Endothelial cell of umbilical vein (primary cell): ENCODE measurements around the gene TIMM23B. TPM values are rescaled to one million over a fixed set of nuclear protein-coding genes. Genes with fewer than 3 reads are reported as not detected.
"Not testable (repeated sequence)": the region's sequence is repeated elsewhere in the genome, so short reads cannot be mapped to it uniquely, and the experiment has no call there.

ENCODE experiments used
- BruUV-seq: library from RNA; stranded (reverse); fragments of 400-500 nt; replicated peaks from 2 replicates; lab custom pipeline; 2021; lab: Mats Ljungman, UMichigan
- CTCF ChIA-PET: fragments of 300-600, 350-600 bp; sonication (Branson Sonifier 250); formaldehyde crosslinking; loops from one replicate; lab custom pipeline; 2021; ENCODE audit warnings: antibody characterized with exemption, inconsistent platforms; lab: Charles Lee
- POLR2A ChIA-PET: fragments of 300-600, 350-600 bp; sonication (Branson Sonifier 250); formaldehyde crosslinking; loops from one replicate; lab custom pipeline; 2021; ENCODE audit warnings: antibody characterized with exemption, inconsistent platforms; lab: Charles Lee
- DNase-seq: peaks from one replicate; pipeline ENCODE4 v3.0.0-alpha.2; 2011; ENCODE audit warnings: low read depth, low spot score
- FAIRE-seq: peaks from 2 replicates; lab custom pipeline; 2011; peaks lifted over from hg19 to GRCh38; lab: Jason Lieb, UNC
- H2AFZ ChIP-seq: 2 replicates; pipeline ENCODE4 v1.6.0; 2012; ENCODE audit warnings: low read depth, low read length, control low read depth, inconsistent platforms
- H3K27ac ChIP-seq: 2 replicates; pipeline ENCODE4 v1.5.1; 2011; ENCODE audit warnings: low read depth, mild to moderate bottlenecking, control low read depth, low read length, moderate library complexity; ENCODE audit not compliant: insufficient read depth
- H3K27me3 ChIP-seq, 2 experiments: 2 replicates each; pipeline versions ENCODE4 v1.6.0 to v1.6.1; 2011; ENCODE audit warnings: low read length in 2 of 2, mixed read lengths in 1 of 2; ENCODE audit not compliant: control insufficient read depth in 2 of 2, insufficient read depth in 2 of 2
- H3K36me3 ChIP-seq, 2 experiments: 2 replicates in 1 of 2; 3 replicates in 1 of 2; pipeline ENCODE4 v1.5.1; 2011; ENCODE audit warnings: low read length in 2 of 2, mild to moderate bottlenecking in 1 of 2, moderate library complexity in 1 of 2; ENCODE audit not compliant: control insufficient read depth in 2 of 2, insufficient read depth in 2 of 2; ENCODE audit errors: extremely low read depth in 1 of 2
- H3K4me1 ChIP-seq: 3 replicates; pipeline ENCODE4 v1.5.1; 2011; ENCODE audit warnings: mild to moderate bottlenecking, low read length; ENCODE audit not compliant: control insufficient read depth, insufficient read depth; ENCODE audit errors: extremely low read depth
- H3K4me2 ChIP-seq: 2 replicates; pipeline ENCODE4 v1.6.1; 2011; ENCODE audit warnings: low read length, control low read depth, mixed read lengths; ENCODE audit not compliant: insufficient read depth
- H3K4me3 ChIP-seq, 3 experiments: fragments of 200-600 bp in 1 of 3; sonication (generic), shearing (Covaris generic) in 1 of 3; replicated peaks in 1 of 3; 2 replicates each; pipeline ENCODE4 v1.5.1; 2011 to 2016; ENCODE audit warnings: control low read depth in 3 of 3, low read length in 3 of 3, mild to moderate bottlenecking in 2 of 3, inconsistent platforms in 1 of 3, low read depth in 1 of 3, moderate library complexity in 1 of 3; ENCODE audit not compliant: insufficient read depth in 1 of 3
- H3K79me2 ChIP-seq: 2 replicates; pipeline ENCODE4 v1.6.0; 2012; ENCODE audit warnings: low read length, inconsistent platforms; ENCODE audit not compliant: control insufficient read depth, insufficient read depth
- H3K9ac ChIP-seq: replicated peaks from 2 replicates; pipeline ENCODE3; 2011; ENCODE audit warnings: low read length, control low read depth; ENCODE audit not compliant: insufficient read depth; ENCODE audit errors: extremely low read depth
- H3K9me1 ChIP-seq: replicated peaks from 3 replicates; pipeline ENCODE4 v1.6.0; 2011; ENCODE audit warnings: mild to moderate bottlenecking, low read length; ENCODE audit not compliant: control insufficient read depth, insufficient read depth; ENCODE audit errors: extremely low read depth
- H3K9me3 ChIP-seq: replicated peaks from 2 replicates; pipeline ENCODE4 v1.5.1; 2012; ENCODE audit warnings: low read length, inconsistent platforms; ENCODE audit not compliant: control insufficient read depth, insufficient read depth
- H4K20me1 ChIP-seq: replicated peaks from 2 replicates; pipeline ENCODE3; 2011; ENCODE audit warnings: mild to moderate bottlenecking, low read length; ENCODE audit not compliant: control insufficient read depth, insufficient read depth; ENCODE audit errors: extremely low read depth
- dilution Hi-C: fragments of 300-500 bp; cut with MboI; formaldehyde crosslinking; loops from one replicate; pipeline ENCODE4 v1.15.0; 2019; ENCODE audit warnings: low sequenced_read_pairs; ENCODE audit not compliant: extremely low pct_ligation_motif_present
- intact Hi-C: fragments of 100-400 bp; cut with micrococcal nuclease; formaldehyde crosslinking; loops from one replicate; pipeline ENCODE4 v1.10.0; 2022
- polyA plus RNA-seq, 4 experiments: library from polyadenylated mRNA; depleted of rRNA in 3 of 4; stranded (reverse) in 3 of 4; unstranded in 1 of 4; fragments of >200 nt; gene quantifications; 2 replicates each; pipeline versions ENCODE4 v1.2.1 to v1.2.3, GENCODE V29; 2011 to 2012; ENCODE audit warnings: missing spikeins in 1 of 4
- total RNA-seq: library from RNA; stranded (reverse); gene quantifications from 2 replicates; pipeline ENCODE4 v1.2.3, GENCODE V29; 2021

The TIMM23B gene
- total and polyA plus RNA-seq, 2 donors (not counting 3 experiments of a cell fraction or from before 2014, with no cell fraction given) = 14.4 to 18.7 TPM

DNA sequence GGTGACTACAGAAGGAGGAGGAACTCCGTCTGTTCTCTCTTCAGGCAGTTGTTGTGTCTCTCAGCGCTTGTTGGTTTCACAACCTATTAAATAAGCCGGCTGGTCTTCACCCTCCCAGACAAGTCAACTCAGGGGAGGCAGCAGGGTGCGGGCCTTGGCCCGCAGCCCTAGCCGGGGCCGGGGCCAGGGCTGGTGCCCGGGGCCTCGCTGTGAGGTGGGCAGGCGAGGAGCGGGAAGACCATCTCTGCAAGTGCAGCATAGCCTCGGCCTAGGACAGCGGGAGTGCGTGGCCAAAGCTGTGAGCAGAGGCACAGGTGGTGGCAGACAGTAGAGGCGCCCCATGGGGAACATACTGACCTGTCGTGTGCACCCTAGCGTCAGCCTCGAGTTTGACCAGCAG, 46.5 kb downstream of the TIMM23B start, which contains the start of gene AGAP6:
TSS of gene AGAP6 (plus strand) at position 31 of the 400 bp plus-strand sequence. CDS start at position 341, 310 bp downstream.
- POLR2A ChIA-PET, DNase-seq, H3K9me3 ChIP-seq, FAIRE-seq, H2AFZ ChIP-seq, H4K20me1 ChIP-seq, CTCF ChIA-PET, H3K9ac ChIP-seq, BruUV-seq, H3K4me2 ChIP-seq, dilution Hi-C loops, intact Hi-C loops, H3K27me3 ChIP-seq, H3K36me3 ChIP-seq, H3K79me2 ChIP-seq, H3K27ac ChIP-seq, H3K4me1 ChIP-seq, H3K4me3 ChIP-seq, H3K9me1 ChIP-seq: not testable (repeated sequence)

- H3K27me3 ChIP-seq, DNase-seq, dilution Hi-C loops, CTCF ChIA-PET, BruUV-seq, H3K79me2 ChIP-seq, H3K4me1 ChIP-seq, H3K9ac ChIP-seq, H3K9me1 ChIP-seq, H3K27ac ChIP-seq, H3K36me3 ChIP-seq, H2AFZ ChIP-seq, POLR2A ChIA-PET, intact Hi-C loops, H3K9me3 ChIP-seq, H3K4me3 ChIP-seq, FAIRE-seq, H4K20me1 ChIP-seq, H3K4me2 ChIP-seq: not testable (repeated sequence)
These were observed 53.5 kb downstream of the TIMM23B start for GRCh38 chr10:49995321-49995720.

DNA sequence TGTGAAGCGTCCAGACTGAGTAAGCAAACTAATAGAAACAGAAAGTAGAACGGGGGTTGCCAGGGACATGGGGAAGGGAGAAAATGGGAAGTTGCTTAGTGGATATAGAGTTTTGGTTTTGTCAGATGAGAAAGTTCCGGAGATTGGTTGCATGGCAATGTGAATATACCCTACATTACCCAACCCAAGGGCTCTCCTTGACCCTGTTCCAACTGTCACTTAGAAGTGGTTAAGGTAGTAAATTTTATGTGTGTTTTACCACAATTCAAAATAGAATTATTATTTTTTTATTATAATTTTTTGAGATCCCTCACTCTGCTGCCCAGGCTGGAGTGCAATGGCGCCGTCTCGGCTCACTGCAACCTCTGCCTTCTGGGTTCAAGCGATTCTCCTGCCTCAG, 72.2 kb downstream of the TIMM23B start:
- H4K20me1 ChIP-seq, dilution Hi-C loops, H3K79me2 ChIP-seq, H3K27ac ChIP-seq, POLR2A ChIA-PET, H2AFZ ChIP-seq, H3K27me3 ChIP-seq, BruUV-seq, H3K9me1 ChIP-seq, H3K36me3 ChIP-seq, H3K9ac ChIP-seq, H3K9me3 ChIP-seq, H3K4me2 ChIP-seq, CTCF ChIA-PET, H3K4me1 ChIP-seq, FAIRE-seq, DNase-seq, intact Hi-C loops, H3K4me3 ChIP-seq: not testable (repeated sequence)

- intact Hi-C loops, FAIRE-seq, CTCF ChIA-PET, BruUV-seq, H4K20me1 ChIP-seq, dilution Hi-C loops, POLR2A ChIA-PET, H3K9me1 ChIP-seq, H3K27me3 ChIP-seq, H3K79me2 ChIP-seq, H3K4me1 ChIP-seq, H3K9me3 ChIP-seq, H3K4me2 ChIP-seq, H3K36me3 ChIP-seq, H2AFZ ChIP-seq, DNase-seq, H3K9ac ChIP-seq, H3K27ac ChIP-seq, H3K4me3 ChIP-seq: not testable (repeated sequence)
These were observed 73.9 kb downstream of the TIMM23B start for GRCh38 chr10:50015596-50016220.
